CD4-positive, alpha-beta T cell treated with Interleukin-12 subunit alpha and Interleukin-12 subunit beta, for 1 hour (primary cell): ENCODE data around the gene SCYL1.

ENCODE experiments used
- DNase-seq: peaks from one replicate; pipeline ENCODE4 v3.0.0-alpha.2; 2020

SCYL1 gene

GRCh38 chr11:65572356-65573051 is 47.6 kb downstream of the SCYL1 start, which contains the start of gene FAM89B:
FAM89B (plus strand) TSS chr11:65572538; CDS start chr11:65572670, 132 bp downstream.
- peak; percentile 90 for DNase-seq

DNA sequence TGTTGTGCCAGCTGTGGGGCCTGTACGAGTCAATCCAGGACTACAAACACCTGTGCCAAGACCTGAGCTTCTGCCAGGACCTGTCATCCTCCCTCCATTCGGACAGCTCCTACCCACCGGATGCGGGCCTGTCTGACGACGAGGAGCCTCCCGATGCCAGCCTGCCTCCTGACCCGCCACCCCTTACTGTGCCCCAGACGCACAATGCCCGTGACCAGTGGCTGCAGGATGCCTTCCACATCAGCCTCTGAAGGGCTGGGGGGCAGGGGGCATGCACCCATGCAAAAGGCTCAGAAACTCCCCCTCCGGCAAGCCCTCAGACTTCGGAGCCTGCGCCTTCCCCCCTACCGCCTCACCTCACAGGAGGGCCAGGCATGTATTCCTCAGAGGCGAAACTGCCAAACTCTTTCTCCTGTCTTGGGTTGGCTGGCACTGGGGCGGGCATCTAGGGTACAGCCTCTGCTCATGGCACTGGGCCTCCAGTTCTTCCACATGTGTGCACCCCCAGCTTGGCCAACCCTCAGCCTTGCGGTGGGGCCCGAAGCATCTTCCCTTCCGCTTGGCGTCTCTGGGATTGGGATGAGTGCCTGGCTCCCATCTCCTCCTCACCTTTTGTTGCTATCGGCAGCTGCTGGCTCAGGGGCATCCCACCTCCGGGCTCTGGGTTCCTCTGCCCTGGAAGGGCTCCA is 48.7 kb downstream of the SCYL1 start:
- DNase-seq, result no peak

GRCh38 chr11:65574109-65574810 is 49.4 kb downstream of the SCYL1 start:
- peak; percentile 95 for DNase-seq

DNA sequence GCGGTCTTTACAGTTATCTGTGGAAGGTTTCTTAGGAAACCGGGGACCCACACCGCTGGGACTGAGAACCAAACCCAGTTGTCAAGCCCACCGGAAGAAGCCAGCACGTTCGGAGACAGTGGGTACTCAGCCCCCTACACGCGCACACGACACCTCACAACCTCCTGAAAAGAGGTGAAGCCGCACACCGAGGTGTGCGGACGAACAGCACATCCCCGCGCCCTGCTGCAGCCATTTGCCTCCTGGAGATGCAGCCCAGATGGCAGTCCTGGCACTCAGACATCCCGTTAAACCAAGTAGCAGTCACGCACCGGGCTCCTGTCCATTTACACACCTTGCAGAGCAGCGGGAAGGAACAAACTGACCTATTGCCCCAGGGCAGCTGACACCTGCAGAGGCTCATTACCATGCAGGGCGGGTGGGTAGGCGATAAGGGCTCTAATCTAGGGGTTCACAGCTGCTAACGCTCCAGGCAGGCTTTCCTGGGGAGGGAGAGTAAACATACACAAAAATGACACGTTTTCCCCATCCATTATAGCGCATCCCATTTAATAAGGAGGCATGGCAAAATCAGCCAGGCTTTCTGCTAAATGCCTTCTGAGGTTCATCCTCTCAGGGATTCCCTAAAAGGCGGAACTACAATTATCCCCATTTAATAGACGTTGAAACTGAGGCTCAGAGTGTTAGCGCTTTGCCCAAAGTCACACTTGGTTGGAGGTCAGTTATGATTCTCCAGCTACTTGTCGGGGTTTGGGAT is 50.1 kb downstream of the SCYL1 start:
- DNase-seq, result no peak

DNA sequence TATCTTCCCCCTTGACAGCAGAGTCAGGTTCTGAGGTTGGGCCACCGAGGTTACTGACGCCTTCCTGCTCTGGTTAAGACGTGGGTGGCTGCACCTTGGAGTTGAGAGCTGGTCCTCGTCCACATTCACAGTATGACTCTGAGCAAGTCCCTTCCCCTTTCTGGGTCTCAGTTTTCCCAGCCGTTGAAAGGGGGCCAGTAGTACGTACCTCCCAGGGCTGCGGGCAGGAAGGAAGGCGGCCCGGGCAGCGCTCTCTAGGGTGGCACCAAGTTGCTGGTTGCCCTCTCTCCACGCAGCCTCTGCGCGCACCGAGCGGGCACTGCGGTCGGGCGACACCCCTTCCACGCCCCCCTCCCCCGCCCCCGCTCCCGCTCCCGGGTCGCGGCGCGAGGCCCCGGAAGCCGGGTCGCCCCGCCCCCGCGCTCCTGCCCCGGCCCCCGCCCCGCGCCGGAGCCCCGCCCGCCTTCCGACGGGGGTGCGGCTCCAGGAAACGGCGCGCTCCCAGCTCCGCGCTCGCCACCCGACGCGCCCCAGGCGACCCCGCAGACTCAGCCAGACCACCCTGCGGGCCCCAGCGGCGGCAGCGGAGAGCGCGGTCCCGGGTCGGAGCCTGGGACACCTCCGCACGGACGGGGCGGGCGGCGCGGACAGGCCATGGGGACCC is 50.8 kb downstream of the SCYL1 start, which contains the start of gene EHBP1L1:
TSS of gene EHBP1L1 (plus strand) at position 486 of the 664 bp plus-strand sequence. CDS start 250 bp downstream, outside the sequence.
- DNase-seq, result peak; percentile 88

DNA sequence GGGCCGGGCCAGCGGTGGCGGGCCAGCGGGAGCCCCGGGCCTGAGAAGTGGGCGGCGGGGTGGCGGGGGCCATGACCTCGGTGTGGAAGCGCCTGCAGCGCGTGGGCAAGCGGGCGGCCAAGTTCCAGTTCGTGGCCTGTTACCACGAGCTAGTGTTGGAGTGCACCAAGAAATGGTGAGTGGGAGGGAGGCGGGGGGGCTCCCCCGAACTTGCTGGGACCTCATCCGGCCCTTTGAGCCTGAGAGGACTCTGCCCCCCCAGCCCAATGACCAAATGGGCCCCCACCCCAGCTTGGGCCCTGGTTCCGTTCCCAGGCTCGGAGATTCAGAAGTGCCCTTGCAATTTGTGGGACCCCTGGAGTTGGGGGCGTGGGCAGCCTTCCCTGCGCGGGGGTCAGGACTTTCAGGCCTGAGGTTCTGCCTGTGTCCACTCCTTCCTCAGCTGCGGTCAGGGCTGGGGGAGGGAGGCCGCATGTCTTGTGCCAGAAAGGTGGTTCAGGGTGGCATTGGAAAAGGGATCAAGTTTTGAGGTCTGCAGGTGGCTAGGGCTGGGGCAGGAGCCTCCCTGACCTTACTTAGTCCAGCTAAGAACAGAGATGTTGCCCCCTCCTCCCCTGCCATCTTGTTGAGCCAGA is 51.5 kb downstream of the SCYL1 start:
- DNase-seq, result no peak

GRCh38 chr11:65576867-65577755 is 52.2 kb downstream of the SCYL1 start:
- DNase-seq, result peak; percentile 38

DNA sequence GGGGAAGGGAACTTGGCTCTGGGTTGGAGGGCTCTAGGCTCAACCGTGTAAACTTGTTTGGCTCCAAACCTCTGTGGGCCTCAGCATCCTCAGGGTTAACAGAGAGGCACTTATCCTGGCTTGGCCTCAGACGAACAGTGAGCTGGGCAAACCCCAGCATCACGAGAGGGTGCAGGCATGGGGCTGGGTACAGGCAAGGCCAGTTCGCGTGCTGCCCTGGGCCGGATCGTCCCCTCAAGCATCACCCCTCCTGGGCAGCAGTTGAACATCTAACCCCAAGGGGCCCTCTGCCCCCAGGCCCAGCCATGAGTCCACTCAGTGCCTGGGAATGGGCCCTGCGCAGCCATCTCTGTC is 52.9 kb downstream of the SCYL1 start:
- DNase-seq, result no peak

- no peak for DNase-seq
These were observed 53.3 kb downstream of the SCYL1 start for GRCh38 chr11:65578134-65578533.

- no peak for DNase-seq
These were observed 53.8 kb downstream of the SCYL1 start for GRCh38 chr11:65578667-65579066.

- no peak for DNase-seq
These were observed 54.4 kb downstream of the SCYL1 start for GRCh38 chr11:65579291-65579690.

DNA sequence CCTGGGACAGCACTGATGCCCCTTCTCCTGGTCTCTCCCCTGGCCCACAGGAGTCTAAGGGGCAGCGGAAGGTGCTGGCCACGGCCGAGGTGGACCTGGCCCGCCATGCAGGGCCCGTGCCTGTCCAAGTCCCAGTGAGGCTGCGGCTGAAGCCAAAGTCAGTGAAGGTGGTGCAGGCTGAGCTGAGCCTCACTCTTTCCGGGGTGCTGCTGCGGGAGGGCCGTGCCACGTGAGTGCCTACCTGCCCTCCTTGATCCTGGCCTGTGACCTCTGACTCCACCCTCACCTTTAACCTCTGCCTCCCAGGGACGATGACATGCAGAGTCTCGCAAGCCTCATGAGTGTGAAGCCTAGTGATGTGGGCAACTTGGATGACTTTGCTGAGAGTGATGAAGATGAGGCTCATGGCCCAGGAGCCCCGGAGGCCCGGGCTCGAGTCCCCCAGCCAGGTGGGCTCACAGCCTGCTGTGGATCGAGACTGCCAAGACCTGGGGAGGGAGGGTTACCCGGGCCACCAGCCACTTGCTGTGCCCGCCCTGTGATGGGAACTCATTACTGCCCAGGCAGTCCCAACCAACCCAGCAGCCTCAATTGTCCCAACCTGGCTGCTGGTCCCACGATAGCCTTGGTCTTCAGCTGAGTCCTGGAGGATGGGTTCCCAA is 55.3 kb downstream of the SCYL1 start:
- DNase-seq, result no peak

DNA sequence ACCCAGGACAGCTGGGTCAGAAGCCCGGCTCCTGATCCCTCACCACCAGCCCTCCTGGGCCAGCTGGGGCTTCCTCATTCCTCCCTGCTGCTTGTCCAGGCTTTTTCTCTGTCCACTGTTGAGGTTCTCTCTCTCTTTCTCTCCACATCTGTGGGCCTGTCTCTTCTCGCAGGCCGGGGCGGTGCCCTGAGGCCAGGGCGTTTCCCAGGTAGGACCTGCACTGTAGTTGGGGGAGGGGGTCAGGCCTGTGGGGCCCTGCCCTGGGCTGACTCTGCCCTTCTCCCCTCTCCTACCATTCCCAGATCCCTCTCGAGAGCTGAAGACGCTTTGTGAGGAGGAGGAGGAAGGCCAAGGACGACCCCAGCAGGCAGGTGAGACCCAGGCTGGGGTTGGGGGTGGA is 55.9 kb downstream of the SCYL1 start:
- no peak for DNase-seq

DNA sequence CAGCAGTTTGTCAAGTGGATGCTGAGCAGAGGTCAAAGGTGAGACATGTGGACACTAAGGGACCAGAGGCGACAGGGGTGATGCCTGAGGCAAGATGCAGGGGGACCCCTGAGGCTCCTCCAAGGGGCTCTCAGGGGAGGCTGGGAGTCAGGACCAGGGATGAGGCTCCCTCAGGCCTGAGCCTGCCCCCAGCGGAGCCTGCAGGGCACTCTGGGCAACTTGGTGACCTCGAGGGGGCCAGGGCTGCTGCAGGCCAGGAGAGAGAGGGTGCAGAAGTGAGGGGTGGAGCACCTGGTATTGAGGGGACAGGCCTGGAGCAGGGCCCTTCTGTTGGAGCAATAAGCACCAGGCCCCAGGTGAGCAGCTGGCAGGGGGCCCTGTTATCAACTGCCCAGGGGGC is 57.0 kb downstream of the SCYL1 start:
- DNase-seq, result no peak

DNA sequence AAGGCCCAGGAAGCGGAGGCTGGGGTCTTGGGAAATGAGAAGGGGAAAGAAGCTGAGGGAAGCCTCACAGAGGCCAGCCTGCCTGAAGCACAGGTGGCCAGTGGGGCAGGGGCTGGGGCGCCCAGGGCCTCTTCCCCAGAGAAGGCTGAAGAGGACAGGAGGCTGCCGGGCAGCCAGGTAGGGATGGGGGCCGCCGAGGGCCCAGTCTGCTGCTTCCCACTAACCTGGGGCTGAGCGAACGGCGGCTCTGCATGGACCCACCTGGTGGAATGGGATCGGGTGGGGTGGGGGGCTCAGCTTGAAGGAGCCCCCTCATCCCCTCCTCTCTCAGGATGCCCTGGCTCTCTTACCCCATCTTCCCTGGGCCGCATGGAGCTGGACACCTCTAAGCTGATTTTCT is 58.7 kb downstream of the SCYL1 start:
- no peak for DNase-seq

DNA sequence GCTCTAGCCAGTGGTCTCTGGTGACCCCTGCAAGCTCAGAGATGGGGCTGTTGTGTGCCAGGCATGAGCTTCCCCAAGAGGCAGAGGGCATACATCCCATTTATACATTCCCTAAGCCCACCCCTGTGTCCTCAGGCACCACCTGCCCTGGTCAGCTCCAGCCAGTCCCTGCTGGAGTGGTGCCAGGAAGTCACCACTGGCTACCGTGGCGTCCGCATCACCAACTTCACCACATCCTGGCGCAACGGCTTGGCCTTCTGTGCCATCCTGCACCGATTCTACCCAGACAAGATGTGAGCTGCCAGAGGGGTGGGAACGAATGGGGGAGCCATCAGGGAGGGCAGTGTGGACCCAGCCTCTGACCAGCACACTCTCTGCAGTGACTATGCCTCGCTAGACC is 59.2 kb downstream of the SCYL1 start:
- DNase-seq, result no peak

GRCh38 chr11:65584723-65585171 is 59.9 kb downstream of the SCYL1 start:
- DNase-seq, result no peak

DNA sequence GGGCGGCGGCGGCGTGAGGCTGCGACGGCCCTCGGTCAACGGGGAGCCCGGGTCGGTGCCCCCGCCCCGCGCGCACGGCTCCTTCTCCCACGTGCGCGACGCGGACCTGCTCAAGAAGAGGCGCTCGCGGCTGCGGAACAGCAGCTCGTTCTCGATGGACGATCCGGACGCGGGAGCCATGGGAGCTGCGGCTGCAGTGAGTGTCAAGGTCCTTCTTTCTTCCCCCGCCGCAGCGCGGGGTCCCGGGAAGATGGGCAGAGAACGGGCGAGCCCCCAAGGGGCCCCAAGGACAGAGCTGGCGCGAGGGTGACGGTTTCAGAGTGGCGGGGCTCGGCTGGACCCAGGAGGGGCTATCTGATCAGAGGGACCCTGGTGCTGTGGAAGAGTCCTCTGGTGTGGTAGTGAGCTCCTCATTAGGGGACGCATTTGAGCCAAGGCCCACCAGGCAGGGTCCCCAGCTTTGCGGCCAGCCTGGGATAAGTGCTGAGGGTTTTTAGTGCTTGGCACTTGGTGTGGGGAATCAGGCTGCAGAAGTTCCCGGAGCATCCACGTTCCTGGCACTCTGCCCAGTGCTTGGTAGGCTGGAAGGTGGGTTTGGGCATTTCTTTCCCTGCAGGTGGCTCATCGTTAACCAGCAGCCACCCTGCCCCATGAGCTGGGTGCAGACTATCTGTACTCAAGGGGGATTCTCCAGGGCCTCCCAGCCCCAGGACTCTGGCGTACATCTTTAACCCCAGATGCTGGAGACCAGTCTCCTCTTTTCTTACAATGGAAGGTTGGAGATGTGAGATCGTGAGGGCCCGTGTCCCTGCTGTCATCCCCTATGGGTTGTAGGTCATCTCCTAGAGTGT is 60.7 kb downstream of the SCYL1 start:
- no peak for DNase-seq

DNA sequence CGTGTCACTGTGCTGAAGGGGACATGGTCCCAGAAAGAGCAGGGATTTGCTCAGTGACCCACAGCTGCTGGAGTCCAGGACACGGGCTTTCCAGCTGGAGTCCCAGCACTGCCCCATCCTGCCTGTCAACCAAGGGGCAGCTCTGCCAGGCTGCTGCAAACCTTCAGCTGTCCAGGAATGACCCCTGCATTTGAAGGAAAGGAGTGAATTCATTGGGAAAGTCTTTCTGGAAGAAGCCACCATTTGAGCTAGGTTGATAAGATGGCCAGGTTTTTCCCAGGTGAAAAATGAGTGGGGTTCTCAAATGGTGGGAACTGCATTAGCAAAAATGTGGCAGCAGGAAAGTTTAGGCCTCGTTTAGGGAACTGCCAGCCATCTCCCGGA is 61.4 kb downstream of the SCYL1 start:
- DNase-seq, result no peak
